Thyroid gland (tissue), 4 donors: ENCODE data around the gene CERCAM.

ENCODE experiments used
- POLR2A ChIP-seq, 2 donors: fragments of 450-650 bp; IDR thresholded peaks; one replicate each; pipeline ENCODE4 v1.6.1; 2017; ENCODE audit warnings: antibody characterized with exemption in 2 of 2, mild to moderate bottlenecking in 2 of 2, moderate library complexity in 1 of 2
- TF ChIP-seq, protein P1 (sequence below), 6 experiments: fragments of 200-600 bp in 3 of 6; fragments of 450-650 bp in 3 of 6; sonication (generic) in 3 of 6; IDR thresholded peaks; one replicate each; pipeline ENCODE4 v1.5.1; 2016 to 2019; ENCODE audit warnings: antibody characterized with exemption in 6 of 6, mild to moderate bottlenecking in 2 of 6, inconsistent platforms in 1 of 6, moderate library complexity in 1 of 6

DNA sequence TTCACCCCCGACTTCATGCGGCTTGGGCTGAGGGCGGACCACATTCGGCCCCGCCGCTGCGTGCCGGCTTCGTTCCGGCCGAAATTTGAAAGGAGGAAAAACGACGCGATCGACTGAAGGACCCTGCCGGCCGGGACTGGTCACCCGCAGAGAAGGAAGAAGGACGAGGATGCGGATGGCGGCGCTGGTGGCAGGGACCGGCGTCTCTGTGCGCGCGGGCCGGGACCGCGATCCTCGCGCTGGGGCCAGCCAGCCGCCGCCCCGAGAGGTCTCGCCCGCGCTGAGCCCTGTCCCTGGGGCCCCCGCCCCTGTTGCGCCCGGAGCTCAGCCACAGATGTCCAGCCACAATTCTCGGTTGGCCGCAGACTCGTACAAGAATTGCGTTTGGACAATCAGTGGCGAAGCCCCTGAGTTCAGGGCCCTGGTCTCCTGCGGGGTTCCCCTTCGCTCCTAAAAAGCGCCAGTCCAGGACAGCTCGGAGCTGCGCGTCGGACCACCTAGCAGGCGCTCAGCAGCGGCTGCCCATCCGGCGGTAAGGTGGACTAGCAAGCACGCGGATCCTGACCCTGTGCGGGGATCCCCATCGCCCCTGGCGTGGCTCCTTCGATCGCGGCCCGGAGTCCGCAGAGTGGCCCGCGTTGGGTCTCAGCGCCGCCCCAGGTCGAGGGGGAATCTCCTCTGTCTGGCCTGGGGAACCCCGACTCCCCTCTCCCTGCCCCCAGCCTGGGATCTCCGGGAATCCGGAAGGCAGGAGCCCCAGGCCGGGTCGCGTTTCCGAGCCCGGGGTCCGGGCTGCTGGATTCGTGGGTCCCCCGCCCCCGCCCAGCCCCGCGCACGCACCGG is 28.1 kb upstream of the CERCAM start:
- TF ChIP-seq, protein P1, sequence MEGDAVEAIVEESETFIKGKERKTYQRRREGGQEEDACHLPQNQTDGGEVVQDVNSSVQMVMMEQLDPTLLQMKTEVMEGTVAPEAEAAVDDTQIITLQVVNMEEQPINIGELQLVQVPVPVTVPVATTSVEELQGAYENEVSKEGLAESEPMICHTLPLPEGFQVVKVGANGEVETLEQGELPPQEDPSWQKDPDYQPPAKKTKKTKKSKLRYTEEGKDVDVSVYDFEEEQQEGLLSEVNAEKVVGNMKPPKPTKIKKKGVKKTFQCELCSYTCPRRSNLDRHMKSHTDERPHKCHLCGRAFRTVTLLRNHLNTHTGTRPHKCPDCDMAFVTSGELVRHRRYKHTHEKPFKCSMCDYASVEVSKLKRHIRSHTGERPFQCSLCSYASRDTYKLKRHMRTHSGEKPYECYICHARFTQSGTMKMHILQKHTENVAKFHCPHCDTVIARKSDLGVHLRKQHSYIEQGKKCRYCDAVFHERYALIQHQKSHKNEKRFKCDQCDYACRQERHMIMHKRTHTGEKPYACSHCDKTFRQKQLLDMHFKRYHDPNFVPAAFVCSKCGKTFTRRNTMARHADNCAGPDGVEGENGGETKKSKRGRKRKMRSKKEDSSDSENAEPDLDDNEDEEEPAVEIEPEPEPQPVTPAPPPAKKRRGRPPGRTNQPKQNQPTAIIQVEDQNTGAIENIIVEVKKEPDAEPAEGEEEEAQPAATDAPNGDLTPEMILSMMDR (IDR thresholded peaks at IDR 0.05): no peak
- TF ChIP-seq POLR2A (IDR thresholded peaks at IDR 0.05): no peak
